HG03575 (cell line): ENCODE measurements around the gene SAA1.

Experiments
- ATAC-seq: cut with Tn5 transposase; IDR thresholded peaks from one replicate; pipeline ENCODE4 v1.9.1; 2021; ENCODE audit not compliant: unreplicated experiment, insufficient number of reproducible peaks, low FRiP score; ENCODE audit errors: extremely low read depth

SAA1 gene

GRCh38 chr11:18299721-18300120, 33.7 kb downstream of the SAA1 start:
- ATAC-seq = no peak

GRCh38 chr11:18304745-18305144, 38.7 kb downstream of the SAA1 start:
- ATAC-seq = no peak

GRCh38 chr11:18307461-18308139, 41.5 kb downstream of the SAA1 start:
- ATAC-seq = no peak

- no peak for ATAC-seq
Measured at GRCh38 chr11:18308242-18308641, 42.2 kb downstream of the SAA1 start.

GRCh38 chr11:18309691-18310090, 43.6 kb downstream of the SAA1 start:
- no peak for ATAC-seq

GRCh38 chr11:18310800-18311340, 44.8 kb downstream of the SAA1 start:
- no peak for ATAC-seq

- ATAC-seq = no peak
Measured at GRCh38 chr11:18312012-18312411, 45.9 kb downstream of the SAA1 start.

GRCh38 chr11:18312663-18313420, 46.8 kb downstream of the SAA1 start:
- no peak for ATAC-seq

GRCh38 chr11:18313965-18314763, 48.1 kb downstream of the SAA1 start:
- ATAC-seq = no peak

- no peak for ATAC-seq
Measured at GRCh38 chr11:18314784-18315523, 48.9 kb downstream of the SAA1 start.

GRCh38 chr11:18315893-18316292, 49.8 kb downstream of the SAA1 start:
- ATAC-seq = no peak

- ATAC-seq = no peak
Measured at GRCh38 chr11:18317551-18317950, 51.5 kb downstream of the SAA1 start.
